OCI-LY3 (cell line): ENCODE measurements around the gene C3orf38.

Experiments used
- CTCF ChIP-seq: fragments of 200-600, 300-600 bp; sonication (generic); IDR thresholded peaks from 2 replicates; pipeline ENCODE4 v1.5.1; 2014; ENCODE audit warnings: antibody characterized with exemption, low read length, low read depth
- EZH2phosphoT487 ChIP-seq: fragments of 200-600 bp; shearing (Covaris generic); IDR thresholded peaks from 2 replicates; pipeline ENCODE4 v1.6.1; 2018; ENCODE audit warnings: antibody characterized with exemption, mixed run types, low read depth

GRCh38 chr3:88167704-88168103 lies 17.9 kb downstream of the C3orf38 start:
- TF ChIP-seq CTCF (no peak), EZH2phosphoT487 (no peak)
